Middle frontal gyrus (tissue), 1 donor: ENCODE data around the gene DLX5.

Experiments
- DNase-seq: peaks from one replicate; pipeline ENCODE4 v3.0.0-alpha.2; 2015; ENCODE audit warnings: low spot score; ENCODE audit errors: extremely low spot score

DLX5 gene

GRCh38 chr7:97018791-97019531, 5.7 kb downstream of the DLX5 start:
- no peak for DNase-seq

- no peak for DNase-seq
These were observed 6.5 kb downstream of the DLX5 start for GRCh38 chr7:97018126-97018601.

GRCh38 chr7:97017192-97018125, 7.2 kb downstream of the DLX5 start:
- no peak for DNase-seq

- no peak for DNase-seq
These were observed 8.0 kb downstream of the DLX5 start for GRCh38 chr7:97016381-97017191.

GRCh38 chr7:97015756-97016380, 8.8 kb downstream of the DLX5 start:
- DNase-seq = no peak

GRCh38 chr7:97015279-97015678, 9.4 kb downstream of the DLX5 start:
- no peak for DNase-seq

- DNase-seq = no peak
These were observed 10.4 kb downstream of the DLX5 start for GRCh38 chr7:97014145-97014750.

- DNase-seq = no peak
These were observed 10.8 kb downstream of the DLX5 start for GRCh38 chr7:97013845-97014134.

- no peak for DNase-seq
These were observed 11.3 kb downstream of the DLX5 start for GRCh38 chr7:97013134-97013844.

- no peak for DNase-seq
These were observed 12.1 kb downstream of the DLX5 start for GRCh38 chr7:97012365-97013133.

- no peak for DNase-seq
These were observed 12.9 kb downstream of the DLX5 start for GRCh38 chr7:97011536-97012364.

GRCh38 chr7:97011104-97011503, 13.5 kb downstream of the DLX5 start:
- no peak for DNase-seq

GRCh38 chr7:97009753-97010732, 14.6 kb downstream of the DLX5 start:
- DNase-seq = no peak

- no peak for DNase-seq
These were observed 16.2 kb downstream of the DLX5 start for GRCh38 chr7:97008275-97008917.

GRCh38 chr7:97007583-97007861, 17.1 kb downstream of the DLX5 start:
- no peak for DNase-seq

- DNase-seq = no peak
These were observed 17.6 kb downstream of the DLX5 start for GRCh38 chr7:97006816-97007582.
